ENCODE data around the gene PRKG1. TPM values are rescaled to one million over a fixed set of nuclear protein-coding genes. Genes with fewer than 3 reads are reported as not detected.

PRKG1 gene
- total and polyA plus RNA-seq, 2 of the 8 experiments (the other 6 are each of a cell fraction or from before 2014, with no cell fraction given) = 4.2 to 15.2 TPM

DNA sequence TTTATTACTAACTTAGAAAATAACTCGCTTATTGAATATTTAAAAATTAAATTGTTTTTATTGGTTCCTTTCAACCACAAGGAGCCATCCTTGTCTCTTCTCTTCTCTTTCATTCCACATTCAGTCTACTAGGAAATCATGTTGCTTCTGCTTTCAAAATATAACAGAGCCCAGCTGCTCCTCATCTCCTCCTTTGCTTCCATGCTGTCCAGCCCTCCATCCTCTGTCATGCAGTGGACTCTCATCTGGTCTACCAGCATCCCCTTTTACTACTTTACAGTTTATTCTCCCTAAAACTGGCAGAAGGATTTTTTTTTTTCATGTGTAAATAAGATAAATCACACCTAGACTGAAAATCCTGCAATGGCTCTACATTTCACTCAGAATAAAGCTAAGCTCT, 823.3 kb downstream of the PRKG1 start:
- Histone ChIP-seq H3K9me3 (ENCODE audit: insufficient read depth in 2 of 2, low read depth in 1 of 2, low read length in 1 of 2) (no peaks in the 10 kb centered on the region), H2AFZ (ENCODE audit: low read length) (no peak overlapping the region), H3K56ac (replicated peaks; ENCODE audit: insufficient read length, low read depth, low read length) (no peak overlapping the region), H3K4me1 (replicated peaks in 1 of 4; ENCODE audit: control insufficient read depth in 3 of 4, insufficient read depth in 4 of 4, low read length in 3 of 4) (no peaks in the 10 kb centered on the region; a peak in 1 of 7 replicates), H3K27me3 (replicated peaks in 1 of 4; ENCODE audit: control insufficient read depth in 3 of 4, extremely low read depth in 1 of 4, insufficient read depth in 3 of 4, low read length in 3 of 4) (no peaks in the 10 kb centered on the region), H3K79me1 (ENCODE audit: low read depth, low read length) (no peaks in the 10 kb centered on the region), H3K14ac (ENCODE audit: insufficient read length) (no peak overlapping the region), H3K9ac (replicated peaks in 1 of 4; ENCODE audit: extremely low read depth in 1 of 4, low read depth in 3 of 4, low read length in 3 of 4) (no peak overlapping the region), H4K91ac (replicated peaks; ENCODE audit: insufficient read length, low read length) (no peak overlapping the region), H3K23ac (ENCODE audit: insufficient read length) (no peak overlapping the region), H3K23me2 (ENCODE audit: low read depth, low read length) (no peaks in the 10 kb centered on the region), H3K4me2 (ENCODE audit: insufficient read depth in 1 of 2, low read depth in 2 of 2, low read length in 2 of 2) (no peak overlapping the region), H2BK12ac (ENCODE audit: low read depth, low read length) (no peak overlapping the region), H2AK5ac (ENCODE audit: low read depth, low read length) (no peak overlapping the region), H3K18ac (ENCODE audit: extremely low read depth, low read length) (no peak overlapping the region), H3K4me3 (ENCODE audit: extremely low read depth in 1 of 4, insufficient read depth in 2 of 4, low read depth in 3 of 4, low read length in 4 of 4) (no peak overlapping the region), H3K4ac (replicated peaks; ENCODE audit: insufficient read length, low read depth, low read length) (no peak overlapping the region), H4K5ac (ENCODE audit: insufficient read length, low read depth, low read length) (no peak overlapping the region), H3K79me2 (ENCODE audit: control insufficient read depth in 1 of 2, insufficient read depth in 2 of 2, low read length in 2 of 2) (no peaks in the 10 kb centered on the region), H2BK20ac (ENCODE audit: low read length) (no peak overlapping the region), H4K20me1 (replicated peaks in 1 of 2; ENCODE audit: control insufficient read depth in 1 of 2, insufficient read depth in 2 of 2, low read length in 2 of 2) (no peaks in the 10 kb centered on the region), H2BK120ac (replicated peaks; ENCODE audit: low read depth, low read length) (no peak overlapping the region), H2BK15ac (ENCODE audit: low read length) (no peak overlapping the region), H2BK5ac (ENCODE audit: low read depth, low read length) (no peak overlapping the region), H3K36me3 (ENCODE audit: control insufficient read depth in 2 of 4, insufficient read depth in 4 of 4, low read length in 3 of 4) (no peaks in the 10 kb centered on the region), H3K27ac (ENCODE audit: low read depth, low read length) (no peak overlapping the region), H4K8ac (ENCODE audit: extremely low read depth, insufficient read depth, low read length) (no peak overlapping the region)
- ChIA-PET CTCF (ENCODE audit: partially characterized antibody) (no interaction called here), POLR2A (ENCODE audit: partially characterized antibody) (no interaction called here)
- WGBS, 2 experiments (ENCODE audit: extremely low coverage in 1 of 2, insufficient coverage in 1 of 2, insufficient read length in 1 of 2, insufficient replicate concordance in 2 of 2, low coverage in 1 of 2, low lambda C conversion rate in 2 of 2, missing lambda C conversion rate in 1 of 2) = 63% methylated on average over 1 of the region's 1 CpG; no CpG with 5 or more reads in 1 of the 2 experiments
- TF ChIP-seq KDM1A (IDR thresholded peaks at IDR 0.05; ENCODE audit: borderline replicate concordance, low read length) (no peak), SP1 (IDR thresholded peaks at IDR 0.05; ENCODE audit: low read depth, low read length) (no peak), SP2 (IDR thresholded peaks at IDR 0.05; ENCODE audit: low read length) (no peak), TAF1 (IDR thresholded peaks at IDR 0.05; ENCODE audit: low read depth, low read length) (no peak)
- DNase-seq (ENCODE audit: low read depth in 1 of 2, low spot score in 2 of 2) (no peak), FAIRE-seq (no peak)

Data from H1 (cell line).